ENCODE results near the gene SP7. TPM values are rescaled to one million over a fixed set of nuclear protein-coding genes. Genes with fewer than 3 reads are reported as not detected.
A peak's percentile ranks its signal among the peaks of the same experiment; 100 is the strongest.

The SP7 gene
- total RNA-seq, 1 experiment from 2014 or later = not detected

GRCh38 chr12:53302903-53303302 lies 33.3 kb downstream of the SP7 start:
- ATAC-seq (no peak), DNase-seq (ENCODE audit: low read depth, low spot score) (no peak)
- TF ChIP-seq SIN3A (IDR thresholded peaks at IDR 0.05; ENCODE audit: borderline replicate concordance, insufficient read depth, low read depth, low read length) = no peak
- TF ChIP-seq TCF7L2 (IDR thresholded peaks at IDR 0.05; ENCODE audit: low read depth, low read length) = no peak
- no peak for TF ChIP-seq REST (IDR thresholded peaks at IDR 0.05; ENCODE audit: insufficient read depth in 1 of 2, low read depth in 2 of 2, low read length in 1 of 2)
- TF ChIP-seq POLR2AphosphoS5 (IDR thresholded peaks at IDR 0.05; ENCODE audit: low read depth, low read length) = no peak
- no peak for TF ChIP-seq CTCF (IDR thresholded peaks at IDR 0.05)
- POLR2A ChIA-PET = no interaction called here
- Histone ChIP-seq H3K4me1 (ENCODE audit: control insufficient read depth, insufficient read depth, low read length) (peaks cover 32% of the 10 kb centered on the region), H3K36me3 (ENCODE audit: control insufficient read depth, insufficient read depth, low read length) (0 out of 2 replicates have a peak, but pooled peaks cover 3% of the 10 kb centered on the region), H3K27ac (ENCODE audit: low read length) (no peak overlapping the region), H3K4me3 (ENCODE audit: low read depth in 2 of 2, low read length in 2 of 2) (no peak overlapping the region), H3K9me3 (ENCODE audit: control insufficient read depth, insufficient read depth, low read depth, low read length) (no peaks in the 10 kb centered on the region), H3K27me3 (ENCODE audit: control insufficient read depth, insufficient read depth, low read length) (no peaks in the 10 kb centered on the region)
- no TSS peak for BruUV-seq (replicated peaks)
- intact Hi-C loops (cut with micrococcal nuclease; ENCODE audit: unreplicated experiment) (no loop called here), in situ Hi-C loops (cut with HindIII; ENCODE audit: low pct_unique_long_range_greater_than_20kb, low sequenced_read_pairs) (no loop called here)
- CTCF ChIA-PET = no interaction called here

GRCh38 chr12:53300187-53300586 lies 36.0 kb downstream of the SP7 start:
- Histone ChIP-seq H3K9me3 (ENCODE audit: control insufficient read depth, insufficient read depth, low read depth, low read length) (no peaks in the 10 kb centered on the region), H3K4me1 (ENCODE audit: control insufficient read depth, insufficient read depth, low read length) (peaks cover 46% of the 10 kb centered on the region), H3K4me3 (ENCODE audit: low read depth in 2 of 2, low read length in 2 of 2) (peak overlapping the region; percentile 63 to 83), H3K36me3 (ENCODE audit: control insufficient read depth, insufficient read depth, low read length) (no peaks in the 10 kb centered on the region), H3K27ac (ENCODE audit: low read length) (peak overlapping the region; percentile 95), H3K27me3 (ENCODE audit: control insufficient read depth, insufficient read depth, low read length) (no peaks in the 10 kb centered on the region)
- BruUV-seq (replicated peaks) = no TSS peak
- in situ Hi-C loops (cut with HindIII; ENCODE audit: low pct_unique_long_range_greater_than_20kb, low sequenced_read_pairs) = no loop called here
- DNase-seq (ENCODE audit: low read depth, low spot score) (no peak), ATAC-seq (peak; percentile 17)
- CTCF ChIA-PET = interaction anchor here (0.5 to 1.1 kb wide), 2 partner anchors 45 to 88 kb away, joined by 3 to 4 read pairs; no protein-coding TSS in a partner anchor
- POLR2A ChIA-PET = interaction anchor here (0.7 kb wide), 1 partner anchor 193 kb away, joined by 4 read pairs; no protein-coding TSS in a partner anchor
- TF ChIP-seq POLR2AphosphoS5 (IDR thresholded peaks at IDR 0.05; ENCODE audit: low read depth, low read length) = no peak
- intact Hi-C loops (cut with micrococcal nuclease; ENCODE audit: unreplicated experiment) = no loop called here

- intact Hi-C loops (cut with micrococcal nuclease; ENCODE audit: unreplicated experiment) (no loop called here), in situ Hi-C loops (cut with HindIII; ENCODE audit: low pct_unique_long_range_greater_than_20kb, low sequenced_read_pairs) (no loop called here)
- ChIA-PET CTCF (interaction anchor here (0.5 to 1.1 kb wide), 2 partner anchors 46 to 88 kb away, joined by 3 to 4 read pairs; no protein-coding TSS in a partner anchor), POLR2A (interaction anchor here (0.5 kb wide), 1 partner anchor 168 kb away, joined by 4 read pairs; no protein-coding TSS in a partner anchor)
- Histone ChIP-seq H3K9me3 (ENCODE audit: control insufficient read depth, insufficient read depth, low read depth, low read length) (no peaks in the 10 kb centered on the region), H3K4me3 (ENCODE audit: low read depth in 2 of 2, low read length in 2 of 2) (peak within 1 kb of the TSS; percentile 63 to 83), H3K27me3 (ENCODE audit: control insufficient read depth, insufficient read depth, low read length) (no peaks in the 10 kb centered on the region), H3K36me3 (ENCODE audit: control insufficient read depth, insufficient read depth, low read length) (no peaks in the 10 kb centered on the region), H3K4me1 (ENCODE audit: control insufficient read depth, insufficient read depth, low read length) (peaks cover 50% of the 10 kb centered on the region), H3K27ac (ENCODE audit: low read length) (peak within 1 kb of the TSS; percentile 95)
- peak; percentile 92 for ATAC-seq
- peak; percentile 63 for DNase-seq (ENCODE audit: low read depth, low spot score)
- TF ChIP-seq TCF7L2 (IDR thresholded peaks at IDR 0.05; ENCODE audit: low read depth, low read length) (peak; percentile 43; the same call in 1 of the 2 replicates), SIN3A (IDR thresholded peaks at IDR 0.05; ENCODE audit: borderline replicate concordance, insufficient read depth, low read depth, low read length) (peak; percentile 98; the same call in 1 of the 2 replicates), CTCF (IDR thresholded peaks at IDR 0.05) (no peak), POLR2AphosphoS5 (IDR thresholded peaks at IDR 0.05; ENCODE audit: low read depth, low read length) (peak; percentile 92)
- no TSS peak for BruUV-seq (replicated peaks)
Measured at GRCh38 chr12:53299454-53300180, 36.5 kb downstream of the SP7 start, which contains the start of gene MYG1. MYG1 (plus strand) TSS chr12:53299695; CDS start chr12:53299738, 43 bp downstream.

Data from Panc1 (cell line).